Measurements from ENCODE around the gene SGO2. TPM values are rescaled to one million over a fixed set of nuclear protein-coding genes. Genes with fewer than 3 reads are reported as not detected.

SGO2 gene
- total and polyA plus RNA-seq, 9 of the 15 experiments (the other 6 are each of a cell fraction or from before 2014, with no cell fraction given): 14.5 to 25.9 (median 16.6) TPM

GRCh38 chr2:200490001-200490400 is 36.0 kb upstream of the SGO2 start (continued):
- TF ChIP-seq TAL1 (IDR thresholded peaks at IDR 0.05) (no peak), ZNF507 (tag; conservative IDR thresholded peaks at IDR 0.05) (no peak), ZBTB49 (CRISPR knock-in tag; IDR thresholded peaks at IDR 0.05; ENCODE audit: borderline replicate concordance) (no peak), HDAC3 (IDR thresholded peaks at IDR 0.05; ENCODE audit: borderline replicate concordance, partially characterized antibody) (no peak), ZBTB7A (IDR thresholded peaks at IDR 0.05; ENCODE audit: borderline replicate concordance, control insufficient read depth, low read depth, low read length) (no peak)

GRCh38 chr2:200492656-200493055 is 33.4 kb upstream of the SGO2 start:
- Histone ChIP-seq H3K4me1 (replicated peaks in 1 of 2; ENCODE audit: control insufficient read depth in 2 of 2, insufficient read depth in 2 of 2, low read length in 2 of 2) (no peaks in the 10 kb centered on the region; a peak in 3 of 5 replicates), H3K4me2 (ENCODE audit: insufficient read depth, low read length) (no peak overlapping the region), H3K9me3 (replicated peaks; ENCODE audit: control insufficient read depth, insufficient read depth, low read depth, low read length) (peaks cover 2% of the 10 kb centered on the region; the same call in 1 of the 2 replicates), H3K79me2 (ENCODE audit: control insufficient read depth, insufficient read depth, low read length) (no peaks in the 10 kb centered on the region), H4K20me1 (replicated peaks; ENCODE audit: control insufficient read depth, insufficient read depth, low read length) (no peaks in the 10 kb centered on the region), H3K9ac (ENCODE audit: insufficient read depth in 1 of 2, low read depth in 2 of 2, low read length in 2 of 2) (no peak overlapping the region), H3K4me3 (no peak overlapping the region), H3K27ac (ENCODE audit: extremely low read depth, low read depth, low read length) (no peak overlapping the region), H3K36me3 (ENCODE audit: control insufficient read depth, insufficient read depth, low read length) (peaks cover 4% of the 10 kb centered on the region; the same call in 2 of the 3 replicates), H3K9me1 (ENCODE audit: control insufficient read depth, insufficient read depth, low read length) (no peaks in the 10 kb centered on the region), H2AFZ (ENCODE audit: low read depth, low read length) (no peak overlapping the region), H3K27me3 (ENCODE audit: control insufficient read depth in 2 of 2, insufficient read depth in 2 of 2, low read length in 2 of 2) (no peaks in the 10 kb centered on the region)
- in situ Hi-C loops (cut with MboI) (no loop called here), intact Hi-C loops (cut with micrococcal nuclease) (no loop called here)
- ATAC-seq (no peak), FAIRE-seq (no peak), DNase-seq (ENCODE audit: extremely low read depth in 1 of 4, low spot score in 3 of 4) (no peak)
- POLR2A ChIA-PET: no interaction called here
- TF ChIP-seq ZNF639 (CRISPR knock-in tag; conservative IDR thresholded peaks at IDR 0.05 in 1 of 2, IDR thresholded peaks at IDR 0.05 in 1 of 2) (no peak), ZKSCAN8 (CRISPR knock-in tag; IDR thresholded peaks at IDR 0.05) (no peak), IFI16 (CRISPR knock-in tag; IDR thresholded peaks at IDR 0.05) (no peak), IRF2 (CRISPR knock-in tag; IDR thresholded peaks at IDR 0.05) (no peak)
- CTCF ChIA-PET (ENCODE audit: low intra/inter-chr PET ratio): no interaction called here
- no TSS peak for BruUV-seq (replicated peaks)

All from K562 (cell line).